Activated naive CD8-positive, alpha-beta T cell treated with anti-CD3 and anti-CD28 coated beads, Interleukin-2, amount 10 ng/mL, durations not matched to agents 7 days and 5 days (primary cell): ENCODE results near the gene DZANK1. TPM values are rescaled to one million over a fixed set of nuclear protein-coding genes. Genes with fewer than 3 reads are reported as not detected.
"Not testable (repeated sequence)": the region's sequence is repeated elsewhere in the genome, so short reads cannot be mapped to it uniquely, and the experiment has no call there.

Source experiments
- ATAC-seq: fragments of 150-1000 bp; cut with Tn5 transposase; one replicate; pipeline ENCODE4 v1.10.0; 2021; ENCODE audit warnings: low read depth, moderate library complexity
- POLR2A ChIA-PET: fragments of 350-600 bp; sonication (Branson Sonifier 250); formaldehyde crosslinking; loops from one replicate; lab custom pipeline; 2021; ENCODE audit warnings: antibody characterized with exemption; lab: Charles Lee
- DNase-seq: peaks from one replicate; pipeline ENCODE4 v3.0.0; 2021
- H3K27ac Mint-ChIP-seq: one replicate; pipeline ENCODE4 v1.8.0; 2022; ENCODE audit warnings: mild to moderate bottlenecking, mixed read lengths
- H3K27me3 Mint-ChIP-seq: one replicate; pipeline ENCODE4 v1.8.0; 2022; ENCODE audit warnings: mild to moderate bottlenecking, moderate library complexity, mixed read lengths
- H3K36me3 Mint-ChIP-seq: one replicate; pipeline ENCODE4 v1.8.0; 2021; ENCODE audit warnings: mild to moderate bottlenecking, mixed read lengths
- H3K4me1 Mint-ChIP-seq: one replicate; pipeline ENCODE4 v1.8.0; 2021; ENCODE audit warnings: mixed read lengths
- H3K4me3 Mint-ChIP-seq: one replicate; pipeline ENCODE4 v1.8.0; 2022; ENCODE audit warnings: mild to moderate bottlenecking, moderate library complexity, mixed read lengths
- H3K9me3 Mint-ChIP-seq: one replicate; pipeline ENCODE4 v1.8.0; 2021; ENCODE audit warnings: mixed read lengths
- total RNA-seq, 2 experiments: library from RNA; stranded (reverse); gene quantifications; one replicate each; pipeline ENCODE4 v1.2.3, GENCODE V29; 2021

The DZANK1 gene
- total RNA-seq, 2 experiments from 2014 or later = 1.8 to 2.2 TPM

DNA sequence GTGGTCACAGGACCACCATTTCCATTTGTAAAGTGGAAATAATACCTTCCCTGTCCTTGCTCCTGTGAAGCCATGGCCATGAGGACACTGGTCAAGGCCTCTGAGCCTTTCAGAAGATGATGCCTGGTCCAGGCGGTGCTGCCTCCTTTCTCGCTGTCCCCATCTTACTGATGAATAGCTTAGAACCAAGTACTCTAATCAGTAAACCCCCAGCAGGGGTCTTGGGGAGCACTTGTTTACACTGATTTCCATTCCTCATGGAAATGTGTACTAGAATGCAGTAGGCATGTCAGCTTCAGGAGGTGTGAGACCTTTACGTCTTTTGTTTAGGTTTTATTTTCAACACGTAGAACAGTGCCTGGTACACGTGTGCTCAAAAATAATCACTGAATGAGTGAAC is 75.1 kb downstream of the DZANK1 start:
- DNase-seq (no peak), ATAC-seq (no peak)
- Mint-ChIP-seq H3K36me3 (no peaks in the 10 kb centered on the region), H3K27me3 (no peaks in the 10 kb centered on the region), H3K4me1 (no peaks in the 10 kb centered on the region), H3K4me3 (no peak overlapping the region), H3K27ac (no peak overlapping the region), H3K9me3 (no peaks in the 10 kb centered on the region)
- POLR2A ChIA-PET = no interaction called here

GRCh38 chr20:18390201-18390600 is 76.6 kb downstream of the DZANK1 start:
- H3K4me3 Mint-ChIP-seq = no peak overlapping the region
- H3K27ac Mint-ChIP-seq = no peak overlapping the region
- POLR2A ChIA-PET = no interaction called here
- DNase-seq (no peak), ATAC-seq (no peak)
- H3K36me3 Mint-ChIP-seq = no peaks in the 10 kb centered on the region
- no peaks in the 10 kb centered on the region for H3K4me1 Mint-ChIP-seq
- H3K27me3 Mint-ChIP-seq = no peaks in the 10 kb centered on the region
- no peaks in the 10 kb centered on the region for H3K9me3 Mint-ChIP-seq

GRCh38 chr20:18388860-18389259 is 78.0 kb downstream of the DZANK1 start:
- POLR2A ChIA-PET = no interaction called here
- no peaks in the 10 kb centered on the region for H3K4me1 Mint-ChIP-seq
- no peaks in the 10 kb centered on the region for H3K27me3 Mint-ChIP-seq
- no peak overlapping the region for H3K4me3 Mint-ChIP-seq
- H3K27ac Mint-ChIP-seq = no peak overlapping the region
- DNase-seq (no peak), ATAC-seq (no peak)
- no peaks in the 10 kb centered on the region for H3K36me3 Mint-ChIP-seq
- H3K9me3 Mint-ChIP-seq = no peaks in the 10 kb centered on the region

DNA sequence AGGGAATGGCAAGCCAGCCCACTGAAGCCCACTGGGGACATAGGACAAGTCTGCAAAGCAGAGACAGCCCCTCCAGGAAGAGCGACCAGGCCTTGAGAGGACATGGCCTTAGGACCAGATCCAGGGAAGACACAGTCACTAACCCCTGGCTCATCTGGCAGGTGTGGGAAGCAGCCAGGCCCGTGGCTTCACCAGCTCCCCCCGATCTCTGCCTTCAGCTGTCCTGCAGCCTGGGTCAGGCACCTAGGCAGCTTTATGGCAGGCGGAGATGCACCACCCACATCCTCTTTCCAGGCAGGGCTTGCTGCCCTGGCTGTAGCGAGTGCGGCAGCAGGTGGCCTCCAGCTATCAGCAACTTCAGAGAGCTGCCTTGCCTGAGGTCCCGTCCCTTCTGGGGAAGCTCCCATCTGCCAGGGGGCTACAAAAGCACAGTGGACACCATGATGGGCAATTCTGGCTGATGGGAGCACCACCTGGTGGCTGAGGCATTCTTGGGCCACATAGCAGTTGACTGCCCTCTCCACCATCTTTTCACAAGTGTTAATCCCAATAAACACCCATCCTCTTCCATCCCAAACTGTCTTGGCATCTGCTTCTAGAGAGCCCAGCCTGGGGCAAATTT is 85.8 kb downstream of the DZANK1 start:
- H3K4me3 Mint-ChIP-seq = no peak overlapping the region
- no peaks in the 10 kb centered on the region for H3K4me1 Mint-ChIP-seq
- DNase-seq (no peak), ATAC-seq (no peak)
- H3K36me3 Mint-ChIP-seq = no peaks in the 10 kb centered on the region
- peaks cover 8% of the 10 kb centered on the region for H3K27me3 Mint-ChIP-seq
- H3K9me3 Mint-ChIP-seq = no peaks in the 10 kb centered on the region
- no peak overlapping the region for H3K27ac Mint-ChIP-seq
- POLR2A ChIA-PET = no interaction called here

DNA sequence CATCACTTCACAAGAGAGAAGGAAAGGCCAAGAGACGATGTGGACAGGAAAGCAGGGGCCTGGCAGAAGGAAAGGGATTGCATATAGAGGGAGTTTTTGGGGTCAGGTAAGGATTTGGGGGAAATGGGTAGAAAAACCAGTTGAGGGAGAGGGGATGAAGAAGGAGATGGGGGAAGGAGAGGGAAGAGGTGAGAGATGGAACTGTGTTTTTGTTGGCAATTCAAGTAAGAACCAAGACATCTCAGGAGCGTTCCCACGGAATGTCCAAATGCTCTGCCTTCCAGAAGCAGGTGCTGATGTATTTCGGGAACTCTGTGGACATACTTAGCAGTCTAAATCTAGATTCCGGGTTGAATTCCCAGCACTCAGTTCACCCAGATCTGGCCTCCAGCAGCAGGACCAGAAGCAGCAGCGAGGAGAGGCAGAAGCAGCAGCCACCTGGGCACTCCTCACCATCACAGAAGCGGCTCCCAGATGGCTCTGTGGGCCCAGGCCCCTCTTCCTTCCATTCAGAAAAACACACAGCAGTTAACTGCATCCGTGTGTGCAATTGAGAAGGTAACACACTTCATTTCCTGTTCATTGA is 88.8 kb downstream of the DZANK1 start:
- DNase-seq = no peak

DNA sequence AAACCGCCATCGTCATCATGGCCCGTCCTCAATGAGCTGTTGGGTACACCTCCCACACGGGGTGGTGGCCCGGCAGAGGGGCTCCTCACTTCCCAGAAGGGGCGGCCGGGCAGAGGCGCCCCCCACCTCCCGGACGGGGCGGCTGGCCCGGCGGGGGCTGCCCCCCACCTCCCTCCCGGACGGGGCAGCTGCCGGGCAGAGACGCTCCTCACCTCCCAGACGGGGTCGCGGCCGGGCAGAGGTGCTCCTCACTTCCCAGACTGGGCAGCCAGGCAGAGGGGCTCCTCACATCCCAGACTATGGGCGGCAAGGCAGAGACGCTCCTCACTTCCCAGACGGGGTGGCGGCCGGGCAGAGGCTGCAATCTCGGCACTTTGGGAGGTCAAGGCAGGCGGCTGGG is 91.3 kb downstream of the DZANK1 start:
- H3K4me1 Mint-ChIP-seq, POLR2A ChIA-PET, H3K27ac Mint-ChIP-seq, H3K4me3 Mint-ChIP-seq, DNase-seq, H3K9me3 Mint-ChIP-seq, H3K27me3 Mint-ChIP-seq, ATAC-seq, H3K36me3 Mint-ChIP-seq: not testable (repeated sequence)

More for the DNA sequence above, 88.8 kb downstream of the DZANK1 start:
- POLR2A ChIA-PET = no interaction called here
- H3K4me3 Mint-ChIP-seq = no peak overlapping the region
- no peak overlapping the region for H3K27ac Mint-ChIP-seq
- H3K9me3 Mint-ChIP-seq = no peaks in the 10 kb centered on the region
- no peaks in the 10 kb centered on the region for H3K4me1 Mint-ChIP-seq
- no peak for ATAC-seq
- peaks cover 8% of the 10 kb centered on the region for H3K27me3 Mint-ChIP-seq
- H3K36me3 Mint-ChIP-seq = no peaks in the 10 kb centered on the region

GRCh38 chr20:18372296-18372695 is 94.5 kb downstream of the DZANK1 start:
- peaks cover 4% of the 10 kb centered on the region for H3K27me3 Mint-ChIP-seq
- no peak overlapping the region for H3K27ac Mint-ChIP-seq
- no peaks in the 10 kb centered on the region for H3K9me3 Mint-ChIP-seq
- H3K36me3 Mint-ChIP-seq = no peaks in the 10 kb centered on the region
- no peak for DNase-seq
- H3K4me1 Mint-ChIP-seq = no peaks in the 10 kb centered on the region
- no peak for ATAC-seq
- H3K4me3 Mint-ChIP-seq = no peak overlapping the region
- POLR2A ChIA-PET = no interaction called here

GRCh38 chr20:18364768-18365167 is 102.1 kb downstream of the DZANK1 start:
- ATAC-seq (no peak), DNase-seq (no peak)
- Mint-ChIP-seq H3K4me1 (peaks cover 2% of the 10 kb centered on the region), H3K4me3 (no peak overlapping the region), H3K27ac (no peak overlapping the region), H3K9me3 (no peaks in the 10 kb centered on the region), H3K36me3 (no peaks in the 10 kb centered on the region), H3K27me3 (peaks cover 2% of the 10 kb centered on the region)
- POLR2A ChIA-PET = no interaction called here

DNA sequence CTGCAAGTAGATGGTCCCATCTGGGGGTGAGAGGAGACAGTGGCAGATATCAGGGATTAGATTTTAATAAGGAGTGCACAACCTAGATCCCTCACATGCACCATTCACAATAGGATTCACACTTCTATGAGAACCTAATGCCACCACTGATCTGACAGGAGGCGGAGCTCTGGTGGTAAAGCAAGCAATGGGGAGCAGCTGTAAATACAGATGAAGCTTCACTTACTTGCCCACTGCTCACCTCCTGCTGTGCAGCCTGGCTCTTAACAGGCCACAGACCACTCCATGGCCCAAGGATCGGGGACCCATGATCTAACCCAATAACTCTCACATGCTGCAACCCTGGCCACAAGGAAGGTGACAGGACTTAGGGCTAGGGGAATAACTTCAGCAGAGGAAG is 103.1 kb downstream of the DZANK1 start:
- Mint-ChIP-seq H3K9me3 (no peaks in the 10 kb centered on the region), H3K4me1 (peaks cover 2% of the 10 kb centered on the region), H3K36me3 (no peaks in the 10 kb centered on the region), H3K4me3 (no peak overlapping the region), H3K27ac (no peak overlapping the region), H3K27me3 (peaks cover 2% of the 10 kb centered on the region)
- no peak for ATAC-seq
- POLR2A ChIA-PET = no interaction called here
- DNase-seq = no peak

DNA sequence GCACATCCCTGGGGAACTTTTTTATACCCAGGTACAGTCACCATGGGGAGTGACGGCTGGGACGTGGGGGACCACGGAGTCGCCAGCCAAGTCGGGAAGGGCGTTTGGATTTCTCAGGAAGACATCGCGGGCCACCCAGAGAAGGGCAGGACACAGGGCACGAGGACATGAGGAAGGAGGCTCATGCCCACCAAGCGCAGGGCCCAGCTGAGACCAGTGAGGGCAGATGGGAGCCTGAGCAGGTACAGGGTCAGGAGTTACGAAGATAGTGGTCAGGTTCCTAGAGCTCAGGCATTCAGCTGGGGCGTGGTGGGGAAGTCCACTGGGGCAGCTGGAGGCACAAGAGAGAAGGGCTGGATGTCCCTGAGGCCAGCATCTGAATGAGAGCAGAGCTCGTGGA is 103.9 kb downstream of the DZANK1 start:
- peaks cover 2% of the 10 kb centered on the region for H3K4me1 Mint-ChIP-seq
- H3K27ac Mint-ChIP-seq = no peak overlapping the region
- H3K27me3 Mint-ChIP-seq = peaks cover 2% of the 10 kb centered on the region
- ATAC-seq = no peak
- H3K9me3 Mint-ChIP-seq = no peaks in the 10 kb centered on the region
- no peak overlapping the region for H3K4me3 Mint-ChIP-seq
- POLR2A ChIA-PET = no interaction called here
- no peak for DNase-seq
- H3K36me3 Mint-ChIP-seq = no peaks in the 10 kb centered on the region

DNA sequence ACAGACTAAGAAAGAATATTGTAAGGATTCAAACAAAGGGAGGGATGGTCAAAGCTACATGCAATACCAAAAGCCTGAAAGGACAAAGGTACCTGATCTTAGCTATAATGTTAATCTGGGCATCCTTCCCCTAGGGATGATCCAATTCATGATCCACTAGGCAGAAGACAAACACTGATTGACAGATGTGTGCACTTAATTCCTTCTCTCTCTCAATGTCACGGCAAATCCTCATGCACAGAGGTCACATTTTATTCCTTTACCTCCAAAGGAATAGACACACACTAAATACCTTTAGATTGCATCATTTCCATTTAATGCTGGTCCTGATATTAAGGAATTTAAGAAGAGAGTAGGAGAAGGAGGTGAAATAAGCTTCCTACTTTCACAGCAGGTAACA is 105.2 kb downstream of the DZANK1 start:
- Mint-ChIP-seq H3K27ac (no peak overlapping the region), H3K27me3 (peaks cover 2% of the 10 kb centered on the region), H3K4me3 (no peak overlapping the region), H3K36me3 (no peaks in the 10 kb centered on the region), H3K4me1 (peaks cover 2% of the 10 kb centered on the region), H3K9me3 (no peaks in the 10 kb centered on the region)
- ATAC-seq (no peak), DNase-seq (no peak)
- POLR2A ChIA-PET = no interaction called here

DNA sequence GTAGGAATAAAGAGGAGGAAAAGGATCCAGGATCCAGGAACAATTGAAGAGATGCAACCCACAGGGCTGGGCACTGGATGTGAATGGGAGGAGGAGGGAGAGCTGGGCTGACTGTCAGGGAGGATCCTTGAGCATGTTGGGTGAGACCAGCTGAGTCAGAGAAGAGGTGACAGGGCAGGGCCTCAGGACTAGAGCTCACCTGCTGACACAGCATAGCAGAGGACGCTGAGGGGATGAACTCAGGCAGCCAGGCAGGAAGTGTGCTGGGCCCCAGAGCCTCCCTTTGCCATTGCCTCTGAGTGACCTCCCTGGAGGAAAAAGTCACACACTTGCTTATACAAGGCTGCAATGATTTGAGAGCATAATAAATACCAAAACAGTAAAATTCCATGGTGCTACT is 106.2 kb downstream of the DZANK1 start:
- Mint-ChIP-seq H3K9me3 (no peaks in the 10 kb centered on the region), H3K36me3 (no peaks in the 10 kb centered on the region), H3K4me3 (no peak overlapping the region), H3K27me3 (peaks cover 2% of the 10 kb centered on the region), H3K4me1 (peaks cover 2% of the 10 kb centered on the region), H3K27ac (no peak overlapping the region)
- POLR2A ChIA-PET = no interaction called here
- DNase-seq (no peak), ATAC-seq (no peak)

- Mint-ChIP-seq H3K4me1 (peaks cover 2% of the 10 kb centered on the region), H3K36me3 (no peaks in the 10 kb centered on the region), H3K9me3 (peaks cover under 1% of the 10 kb centered on the region), H3K4me3 (no peak overlapping the region), H3K27ac (no peak overlapping the region), H3K27me3 (peaks cover 2% of the 10 kb centered on the region)
- DNase-seq (no peak), ATAC-seq (no peak)
- POLR2A ChIA-PET = no interaction called here
Measured at GRCh38 chr20:18359854-18360253, 107.0 kb downstream of the DZANK1 start.

- ATAC-seq, H3K4me3 Mint-ChIP-seq, H3K4me1 Mint-ChIP-seq, H3K36me3 Mint-ChIP-seq, DNase-seq, H3K9me3 Mint-ChIP-seq, H3K27ac Mint-ChIP-seq, POLR2A ChIA-PET: not testable (repeated sequence)
- H3K27me3 Mint-ChIP-seq = peaks cover 16% of the 10 kb centered on the region
Measured at GRCh38 chr20:18349749-18350148, 117.1 kb downstream of the DZANK1 start.
